Prostate gland (tissue), 2 donors: ENCODE measurements around the gene ALOXE3.

Experiments used
- POLR2AphosphoS5 ChIP-seq: sonication (generic); formaldehyde crosslinking; IDR thresholded peaks from one replicate; pipeline ENCODE4 v1.6.1; 2017; ENCODE audit warnings: antibody characterized with exemption
- TF ChIP-seq, protein P1 (sequence below), 4 experiments: fragments of 200-600 bp in 2 of 4; fragments of 450-650 bp in 2 of 4; sonication (generic) in 2 of 4; IDR thresholded peaks; 1 replicate in 3 of 4; 2 replicates in 1 of 4; pipeline ENCODE4 v1.5.1; 2016 to 2019; ENCODE audit warnings: antibody characterized with exemption in 4 of 4, mild to moderate bottlenecking in 2 of 4, moderate library complexity in 2 of 4

DNA sequence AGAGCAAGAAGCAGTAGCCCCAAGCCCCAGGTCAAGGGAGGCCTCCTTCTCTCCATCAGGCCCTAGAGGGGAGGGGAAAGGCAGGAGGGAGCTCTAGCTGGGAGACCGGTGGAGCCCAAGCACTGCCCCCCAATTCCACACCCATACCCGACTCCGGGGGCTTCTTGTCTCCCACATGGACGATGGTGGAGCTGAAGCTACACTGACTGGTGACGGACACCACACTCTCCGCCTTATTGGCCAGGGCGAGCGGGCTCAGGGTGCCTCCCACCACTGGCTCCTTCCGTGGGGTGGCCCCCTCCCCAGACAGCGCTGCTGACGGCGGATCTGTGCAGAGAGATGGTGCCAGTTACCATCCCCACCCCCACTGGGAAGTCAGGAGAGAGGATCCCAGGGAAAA, 27.5 kb upstream of the ALOXE3 start:
- TF ChIP-seq, protein P1, sequence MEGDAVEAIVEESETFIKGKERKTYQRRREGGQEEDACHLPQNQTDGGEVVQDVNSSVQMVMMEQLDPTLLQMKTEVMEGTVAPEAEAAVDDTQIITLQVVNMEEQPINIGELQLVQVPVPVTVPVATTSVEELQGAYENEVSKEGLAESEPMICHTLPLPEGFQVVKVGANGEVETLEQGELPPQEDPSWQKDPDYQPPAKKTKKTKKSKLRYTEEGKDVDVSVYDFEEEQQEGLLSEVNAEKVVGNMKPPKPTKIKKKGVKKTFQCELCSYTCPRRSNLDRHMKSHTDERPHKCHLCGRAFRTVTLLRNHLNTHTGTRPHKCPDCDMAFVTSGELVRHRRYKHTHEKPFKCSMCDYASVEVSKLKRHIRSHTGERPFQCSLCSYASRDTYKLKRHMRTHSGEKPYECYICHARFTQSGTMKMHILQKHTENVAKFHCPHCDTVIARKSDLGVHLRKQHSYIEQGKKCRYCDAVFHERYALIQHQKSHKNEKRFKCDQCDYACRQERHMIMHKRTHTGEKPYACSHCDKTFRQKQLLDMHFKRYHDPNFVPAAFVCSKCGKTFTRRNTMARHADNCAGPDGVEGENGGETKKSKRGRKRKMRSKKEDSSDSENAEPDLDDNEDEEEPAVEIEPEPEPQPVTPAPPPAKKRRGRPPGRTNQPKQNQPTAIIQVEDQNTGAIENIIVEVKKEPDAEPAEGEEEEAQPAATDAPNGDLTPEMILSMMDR (IDR thresholded peaks at IDR 0.05) = no peak
- no peak for TF ChIP-seq POLR2AphosphoS5
